ENCODE data around the gene CCT8. TPM values are rescaled to one million over a fixed set of nuclear protein-coding genes. Genes with fewer than 3 reads are reported as not detected.

CCT8 gene
- total RNA-seq, 1 experiment from 2014 or later, result 244 TPM

GRCh38 chr21:29092102-29092959, 18.9 kb upstream of the CCT8 start:
- no peak overlapping the region for H3K9ac ChIP-seq (ENCODE audit: low read length)
- H3K4me3 ChIP-seq (ENCODE audit: low read length), result no peak overlapping the region
- H3K79me2 ChIP-seq (ENCODE audit: low read length), result no peaks in the 10 kb centered on the region
- intact Hi-C loops (cut with micrococcal nuclease), result no loop called here
- ChIA-PET POLR2A (ENCODE audit: unreplicated experiment) (no interaction called here), CTCF (interaction anchor here (1.5 kb wide), 1 partner anchor 284 kb away, joined by 4 read pairs; no protein-coding TSS in a partner anchor)
- no peak overlapping the region for H2AFZ ChIP-seq (ENCODE audit: low read length)
- no peak overlapping the region for H3K4me2 ChIP-seq (ENCODE audit: low read length)
- H4K20me1 ChIP-seq (ENCODE audit: low read length), result no peaks in the 10 kb centered on the region
- no peak overlapping the region for H3K27ac ChIP-seq (ENCODE audit: low read length)
- peaks cover 16% of the 10 kb centered on the region for H3K4me1 ChIP-seq (ENCODE audit: insufficient read depth, low read length)
- no TSS peak for BruUV-seq (replicated peaks)
- no peaks in the 10 kb centered on the region for H3K9me2 ChIP-seq (replicated peaks; ENCODE audit: low read length)
- no peak for TF ChIP-seq EZH2phosphoT487 (IDR thresholded peaks at IDR 0.05; ENCODE audit: borderline replicate concordance, low read length)
- no peak for TF ChIP-seq EZH2 (IDR thresholded peaks at IDR 0.05; ENCODE audit: low read length, unreplicated experiment)
- no peak for TF ChIP-seq CTCF (conservative IDR thresholded peaks at IDR 0.05; ENCODE audit: low read depth, low read length)
- H3K9me3 ChIP-seq (ENCODE audit: low read length), result no peaks in the 10 kb centered on the region
- H3K27me3 ChIP-seq (ENCODE audit: low read length), result no peaks in the 10 kb centered on the region
- DNase-seq (no peak), ATAC-seq (no peak)
- H3F3A ChIP-seq (ENCODE audit: low read length, unreplicated experiment), result no peaks in the 10 kb centered on the region
- no peaks in the 10 kb centered on the region for H3K36me3 ChIP-seq (ENCODE audit: low read depth, low read length)

GRCh38 chr21:29091033-29091432, 17.6 kb upstream of the CCT8 start:
- DNase-seq, result peak; percentile 84
- CTCF ChIA-PET, result interaction anchor here (0.6 to 1.5 kb wide), 5 partner anchors 10 to 473 kb away, joined by 3 to 10 read pairs (median 4); no protein-coding TSS in a partner anchor
- peak overlapping the region; percentile 7; the same call in 1 of the 2 replicates for H3K27ac ChIP-seq (ENCODE audit: low read length)
- no peaks in the 10 kb centered on the region for H3K36me3 ChIP-seq (ENCODE audit: low read depth, low read length)
- no peaks in the 10 kb centered on the region for H3F3A ChIP-seq (ENCODE audit: low read length, unreplicated experiment)
- POLR2A ChIA-PET (ENCODE audit: unreplicated experiment), result no interaction called here
- peak; percentile 89 for ATAC-seq
- H2AFZ ChIP-seq (ENCODE audit: low read length), result peak overlapping the region; percentile 31; the same call in 1 of the 2 replicates
- H3K4me1 ChIP-seq (ENCODE audit: insufficient read depth, low read length), result peaks cover 16% of the 10 kb centered on the region
- no peaks in the 10 kb centered on the region for H3K79me2 ChIP-seq (ENCODE audit: low read length)
- BruUV-seq (replicated peaks), result no TSS peak
- H3K9me3 ChIP-seq (ENCODE audit: low read length), result no peaks in the 10 kb centered on the region
- H3K4me2 ChIP-seq (ENCODE audit: low read length), result peak overlapping the region; percentile 47
- TF ChIP-seq EZH2 (IDR thresholded peaks at IDR 0.05; ENCODE audit: low read length, unreplicated experiment), result no peak
- no peak for TF ChIP-seq CTCF (conservative IDR thresholded peaks at IDR 0.05; ENCODE audit: low read depth, low read length)
- no peak for TF ChIP-seq EZH2phosphoT487 (IDR thresholded peaks at IDR 0.05; ENCODE audit: borderline replicate concordance, low read length)
- no peaks in the 10 kb centered on the region for H3K27me3 ChIP-seq (ENCODE audit: low read length)
- no peak overlapping the region for H3K9ac ChIP-seq (ENCODE audit: low read length)
- H3K4me3 ChIP-seq (ENCODE audit: low read length), result no peak overlapping the region
- H3K9me2 ChIP-seq (replicated peaks; ENCODE audit: low read length), result no peaks in the 10 kb centered on the region
- no peaks in the 10 kb centered on the region for H4K20me1 ChIP-seq (ENCODE audit: low read length)
- intact Hi-C loops (cut with micrococcal nuclease), result loop anchor here (1.0 to 2.0 kb wide), 4 partner anchors 54 to 758 kb away; no protein-coding TSS in a partner anchor
